ENCODE results near the gene PRKN.

PRKN gene

GRCh38 chr6:161378115-161378514 lies 1349.5 kb downstream of the PRKN start:
- no peak for DNase-seq (ENCODE audit: low read depth)

- DNase-seq (ENCODE audit: low read depth) = no peak
Observed at GRCh38 chr6:161377116-161377515, 1350.5 kb downstream of the PRKN start.

- no peak for DNase-seq (ENCODE audit: low read depth)
Observed at GRCh38 chr6:161376367-161376766, 1351.2 kb downstream of the PRKN start.

GRCh38 chr6:161374971-161375873 lies 1352.3 kb downstream of the PRKN start:
- no peak for DNase-seq (ENCODE audit: low read depth)

GRCh38 chr6:161373905-161374451 lies 1353.6 kb downstream of the PRKN start:
- DNase-seq (ENCODE audit: low read depth) = peak; percentile 23

GRCh38 chr6:161372422-161372793 lies 1355.2 kb downstream of the PRKN start:
- DNase-seq (ENCODE audit: low read depth) = no peak

- peak; percentile 40 for DNase-seq (ENCODE audit: low read depth)
Observed at GRCh38 chr6:161370880-161371279, 1356.7 kb downstream of the PRKN start.

GRCh38 chr6:161369339-161369738 lies 1358.2 kb downstream of the PRKN start:
- no peak for DNase-seq (ENCODE audit: low read depth)

- no peak for DNase-seq (ENCODE audit: low read depth)
Observed at GRCh38 chr6:161368514-161368913, 1359.1 kb downstream of the PRKN start.

GRCh38 chr6:161367472-161367871 lies 1360.1 kb downstream of the PRKN start:
- no peak for DNase-seq (ENCODE audit: low read depth)

- DNase-seq (ENCODE audit: low read depth) = no peak
Observed at GRCh38 chr6:161366301-161366923, 1361.2 kb downstream of the PRKN start.

GRCh38 chr6:161365633-161366032 lies 1361.9 kb downstream of the PRKN start:
- DNase-seq (ENCODE audit: low read depth) = no peak

- no peak for DNase-seq (ENCODE audit: low read depth)
Observed at GRCh38 chr6:161363286-161363685, 1364.3 kb downstream of the PRKN start.

GRCh38 chr6:161362266-161362665 lies 1365.3 kb downstream of the PRKN start:
- DNase-seq (ENCODE audit: low read depth) = no peak

GRCh38 chr6:161361529-161361928 lies 1366.0 kb downstream of the PRKN start:
- no peak for DNase-seq (ENCODE audit: low read depth)

- no peak for DNase-seq (ENCODE audit: low read depth)
Observed at GRCh38 chr6:161360520-161360919, 1367.0 kb downstream of the PRKN start.

- DNase-seq (ENCODE audit: low read depth) = no peak
Observed at GRCh38 chr6:161359618-161359945, 1368.0 kb downstream of the PRKN start.

- DNase-seq (ENCODE audit: low read depth) = no peak
Observed at GRCh38 chr6:161356167-161356854, 1371.3 kb downstream of the PRKN start.

- DNase-seq (ENCODE audit: low read depth) = no peak
Observed at GRCh38 chr6:161355696-161356095, 1371.9 kb downstream of the PRKN start.

- DNase-seq (ENCODE audit: low read depth) = no peak
Observed at GRCh38 chr6:161354956-161355355, 1372.6 kb downstream of the PRKN start.

GRCh38 chr6:161354276-161354840 lies 1373.2 kb downstream of the PRKN start:
- DNase-seq (ENCODE audit: low read depth) = no peak

- no peak for DNase-seq (ENCODE audit: low read depth)
Observed at GRCh38 chr6:161353208-161353613, 1374.4 kb downstream of the PRKN start.
